Testis (tissue), 3 donors: ENCODE measurements around the gene WDR6. TPM values are rescaled to one million over a fixed set of nuclear protein-coding genes. Genes with fewer than 3 reads are reported as not detected.

ENCODE experiments used
- DNase-seq: peaks from one replicate; pipeline ENCODE4 v3.0.0-alpha.2; 2019
- H3K27ac ChIP-seq, 2 donors: fragments of 200-600 bp; sonication (generic); one replicate each; pipeline ENCODE4 v1.5.1; 2019
- H3K27me3 ChIP-seq: fragments of 200-600 bp; sonication (generic); one replicate; pipeline ENCODE4 v1.5.1; 2019
- H3K36me3 ChIP-seq: fragments of 200-600 bp; sonication (generic); one replicate; pipeline ENCODE4 v1.5.1; 2017; ENCODE audit warnings: low read depth; ENCODE audit errors: missing control alignments
- H3K4me1 ChIP-seq: fragments of 200-600 bp; sonication (generic); one replicate; pipeline ENCODE4 v1.5.1; 2019
- H3K4me3 ChIP-seq, 2 donors: fragments of 200-600 bp; sonication (generic); one replicate each; pipeline ENCODE4 v1.5.1; 2017 to 2019
- H3K9me3 ChIP-seq: fragments of 200-600 bp; sonication (generic); one replicate; pipeline ENCODE4 v1.5.1; 2017
- POLR2A ChIP-seq: fragments of 450-650 bp; IDR thresholded peaks from one replicate; pipeline ENCODE4 v1.6.1; 2017; ENCODE audit warnings: antibody characterized with exemption, mild to moderate bottlenecking, moderate library complexity
- WGBS, 2 donors: methylation state at CpG; one replicate each; pipeline ENCODE4 v1.1.5; 2018; 5-methylcytosine and 5-hydroxymethylcytosine counted together
- intact Hi-C: fragments of 100-400 bp; cut with DNase I; formaldehyde crosslinking; loops from one replicate; pipeline ENCODE4 v1.15.1; 2023; ENCODE audit warnings: low total_unique reads
- polyA plus RNA-seq: library from polyadenylated mRNA; stranded (reverse); fragments of 350-450 nt; fragmentation: Illumina TruSeq; extraction: RNeasy Lipid Tissue Mini Kit (QIAGEN cat#74804); gene quantifications from one replicate; pipeline ENCODE4 v1.2.3, GENCODE V29; 2014; ENCODE audit warnings: low read depth, low replicate concordance; ENCODE audit not compliant: insufficient read depth
- total RNA-seq, 2 donors: library from RNA; depleted of rRNA; stranded (reverse); fragments of >200 nt; gene quantifications; one replicate each; pipeline ENCODE4 v1.2.3, GENCODE V29; 2016
- TF ChIP-seq, protein P1 (sequence below), 3 experiments: fragments of 450-650 bp in 2 of 3; fragments of 200-600 bp in 1 of 3; sonication (generic) in 1 of 3; IDR thresholded peaks; one replicate each; pipeline ENCODE4 v1.5.1; 2016 to 2019; ENCODE audit warnings: antibody characterized with exemption in 3 of 3, mild to moderate bottlenecking in 2 of 3, moderate library complexity in 1 of 3

The WDR6 gene
- total and polyA plus RNA-seq, 3 donors from 2014 or later: 92.0 to 172 (median 171) TPM

DNA sequence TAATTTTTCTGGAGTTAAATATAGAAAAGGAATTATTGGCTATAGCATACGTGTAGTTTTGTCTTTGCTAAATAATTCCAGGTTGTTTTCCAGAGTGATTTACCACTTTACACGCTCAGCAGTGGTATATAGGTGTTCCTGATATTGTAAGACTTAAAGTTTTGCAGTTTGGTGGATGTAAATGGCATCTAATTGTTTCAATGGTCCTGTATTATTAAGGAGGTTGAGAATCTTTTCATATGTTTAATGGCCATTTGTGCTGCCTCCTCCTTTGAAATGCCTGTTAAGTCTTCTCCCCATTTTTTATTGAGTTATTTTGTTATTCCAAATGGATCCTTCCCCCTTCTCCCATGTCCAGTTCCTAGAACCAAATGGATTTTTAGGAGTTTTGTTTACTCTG is 43.6 kb upstream of the WDR6 start:
- Histone ChIP-seq H3K27me3 (no peaks in the 10 kb centered on the region), H3K27ac (no peak overlapping the region), H3K36me3 (no peaks in the 10 kb centered on the region), H3K4me3 (no peak overlapping the region), H3K4me1 (peaks cover 24% of the 10 kb centered on the region), H3K9me3 (no peaks in the 10 kb centered on the region)
- DNase-seq: no peak
- 84 to 87% methylated on average over 2 of the region's 2 CpGs for WGBS, 2 donors
- intact Hi-C loops: no loop called here
- TF ChIP-seq, protein P1, sequence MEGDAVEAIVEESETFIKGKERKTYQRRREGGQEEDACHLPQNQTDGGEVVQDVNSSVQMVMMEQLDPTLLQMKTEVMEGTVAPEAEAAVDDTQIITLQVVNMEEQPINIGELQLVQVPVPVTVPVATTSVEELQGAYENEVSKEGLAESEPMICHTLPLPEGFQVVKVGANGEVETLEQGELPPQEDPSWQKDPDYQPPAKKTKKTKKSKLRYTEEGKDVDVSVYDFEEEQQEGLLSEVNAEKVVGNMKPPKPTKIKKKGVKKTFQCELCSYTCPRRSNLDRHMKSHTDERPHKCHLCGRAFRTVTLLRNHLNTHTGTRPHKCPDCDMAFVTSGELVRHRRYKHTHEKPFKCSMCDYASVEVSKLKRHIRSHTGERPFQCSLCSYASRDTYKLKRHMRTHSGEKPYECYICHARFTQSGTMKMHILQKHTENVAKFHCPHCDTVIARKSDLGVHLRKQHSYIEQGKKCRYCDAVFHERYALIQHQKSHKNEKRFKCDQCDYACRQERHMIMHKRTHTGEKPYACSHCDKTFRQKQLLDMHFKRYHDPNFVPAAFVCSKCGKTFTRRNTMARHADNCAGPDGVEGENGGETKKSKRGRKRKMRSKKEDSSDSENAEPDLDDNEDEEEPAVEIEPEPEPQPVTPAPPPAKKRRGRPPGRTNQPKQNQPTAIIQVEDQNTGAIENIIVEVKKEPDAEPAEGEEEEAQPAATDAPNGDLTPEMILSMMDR (IDR thresholded peaks at IDR 0.05): no peak
- no peak for TF ChIP-seq POLR2A

DNA sequence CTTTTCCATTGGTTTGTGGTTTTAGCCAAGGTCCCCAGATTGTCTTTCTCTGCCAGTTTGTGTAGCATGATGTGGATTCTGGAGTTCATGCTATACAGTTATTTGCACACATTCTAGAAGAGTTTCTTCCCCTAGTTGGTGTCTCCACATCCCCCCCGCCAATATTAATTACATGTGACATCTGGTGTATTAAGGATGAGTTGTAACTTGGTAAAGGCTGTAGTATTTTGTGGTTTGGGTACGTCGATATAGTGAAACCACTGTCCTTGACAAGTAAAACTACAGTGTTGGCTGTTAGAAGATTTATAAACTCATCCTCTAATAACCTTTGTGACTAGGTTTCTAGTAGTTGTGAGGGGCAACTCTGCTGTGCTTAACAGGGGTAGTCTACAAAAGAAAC is 40.8 kb upstream of the WDR6 start:
- Histone ChIP-seq H3K9me3 (no peaks in the 10 kb centered on the region), H3K36me3 (no peaks in the 10 kb centered on the region), H3K4me1 (peaks cover 24% of the 10 kb centered on the region), H3K4me3 (no peak overlapping the region), H3K27ac (peak overlapping the region; percentile 51 to 64), H3K27me3 (no peaks in the 10 kb centered on the region)
- 46 to 79% methylated on average over 3 of the region's 3 CpGs for WGBS, 2 donors
- TF ChIP-seq, protein P1 (IDR thresholded peaks at IDR 0.05): no peak
- no peak for TF ChIP-seq POLR2A
- DNase-seq: peak; percentile 7
- intact Hi-C loops: no loop called here

DNA sequence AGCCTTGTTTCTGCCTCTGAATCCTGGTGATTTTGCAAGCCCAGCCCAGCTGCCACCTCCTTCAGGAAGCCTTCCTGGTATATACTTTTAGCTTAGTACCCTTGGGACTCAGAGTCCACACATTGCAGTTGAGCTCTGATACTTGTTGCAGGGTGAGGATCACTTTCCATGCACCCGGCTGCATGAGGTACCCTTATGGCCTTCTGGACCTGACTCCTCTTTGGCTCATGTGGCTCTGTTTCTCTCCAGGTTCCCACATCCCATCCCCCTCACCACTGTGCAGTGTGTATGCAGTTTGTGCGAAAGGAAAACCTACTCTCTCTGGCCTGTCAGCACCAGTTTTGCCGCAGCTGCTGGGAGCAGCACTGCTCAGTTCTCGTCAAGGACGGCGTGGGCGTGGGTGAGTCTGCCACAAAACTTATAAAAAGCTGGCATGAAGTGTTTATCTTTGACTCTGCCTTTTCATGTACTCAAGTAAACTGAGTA is 40.3 kb upstream of the WDR6 start:
- WGBS, 2 donors: 50 to 67% methylated on average over 7 of the region's 7 CpGs
- TF ChIP-seq, protein P1 (IDR thresholded peaks at IDR 0.05): no peak
- TF ChIP-seq POLR2A: no peak
- no peaks in the 10 kb centered on the region for H3K36me3 ChIP-seq
- no peak overlapping the region for H3K4me3 ChIP-seq
- peak; percentile 85 for DNase-seq
- peak overlapping the region; percentile 51 to 64 for H3K27ac ChIP-seq
- peaks cover 24% of the 10 kb centered on the region for H3K4me1 ChIP-seq
- intact Hi-C loops: no loop called here
- H3K9me3 ChIP-seq: no peaks in the 10 kb centered on the region
- no peaks in the 10 kb centered on the region for H3K27me3 ChIP-seq

DNA sequence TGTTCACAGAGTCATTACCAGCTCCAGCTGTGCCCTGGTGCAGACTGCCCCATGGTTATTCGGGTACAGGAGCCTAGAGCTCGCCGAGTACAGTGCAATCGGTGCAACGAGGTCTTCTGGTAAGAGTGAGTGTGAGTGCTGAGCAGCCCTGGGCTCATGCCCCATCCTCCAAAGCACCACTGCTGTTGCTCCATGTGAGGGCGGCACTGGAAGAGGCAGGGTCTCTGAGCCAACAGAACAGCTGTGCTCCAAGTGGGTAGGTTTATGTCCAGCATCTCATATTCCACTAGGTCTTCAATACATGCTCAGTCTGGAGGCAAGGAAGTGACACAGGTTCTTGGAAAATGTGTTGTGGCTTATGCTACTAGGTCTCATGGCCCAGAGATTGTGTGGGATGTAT is 36.6 kb upstream of the WDR6 start:
- 95 to 97% methylated on average over 6 of the region's 6 CpGs for WGBS, 2 donors
- H3K4me3 ChIP-seq: no peak overlapping the region
- intact Hi-C loops: no loop called here
- H3K9me3 ChIP-seq: no peaks in the 10 kb centered on the region
- no peak overlapping the region for H3K27ac ChIP-seq
- DNase-seq: peak; percentile 6
- no peaks in the 10 kb centered on the region for H3K36me3 ChIP-seq
- H3K4me1 ChIP-seq: peaks cover 21% of the 10 kb centered on the region
- TF ChIP-seq, protein P1 (IDR thresholded peaks at IDR 0.05): no peak
- TF ChIP-seq POLR2A: no peak
- no peaks in the 10 kb centered on the region for H3K27me3 ChIP-seq
